Erythroblast (primary cell): Measurements from ENCODE around the gene RGS7BP.

Source experiments
- DNase-seq, 2 experiments: peaks; one replicate each; lab custom pipeline; 2025; lab: John Stamatoyannopoulos, UW
- GATA1 ChIP-seq: IDR thresholded peaks from 2 replicates; pipeline ENCODE4 v1.6.1; 2011; ENCODE audit warnings: low read depth, mild to moderate bottlenecking, control low read depth, low read length, moderate library complexity
- POLR2A ChIP-seq: IDR thresholded peaks from 2 replicates; pipeline ENCODE4 v1.6.1; 2011; ENCODE audit warnings: mild to moderate bottlenecking, low read length

RGS7BP gene

GRCh38 chr5:64592730-64593341 lies 87.0 kb downstream of the RGS7BP start:
- DNase-seq: no peak
- no peak for TF ChIP-seq GATA1
- no peak for TF ChIP-seq POLR2A

- TF ChIP-seq POLR2A (no peak), GATA1 (no peak)
- DNase-seq: no peak
Observed at GRCh38 chr5:64594025-64594424, 88.2 kb downstream of the RGS7BP start.

GRCh38 chr5:64594601-64595000 lies 88.8 kb downstream of the RGS7BP start:
- DNase-seq: no peak
- TF ChIP-seq GATA1: no peak
- no peak for TF ChIP-seq POLR2A

- no peak for DNase-seq
- no peak for TF ChIP-seq POLR2A
- TF ChIP-seq GATA1: no peak
Observed at GRCh38 chr5:64595031-64595855, 89.4 kb downstream of the RGS7BP start.

- TF ChIP-seq POLR2A (no peak), GATA1 (no peak)
- DNase-seq: no peak
Observed at GRCh38 chr5:64599226-64599625, 93.4 kb downstream of the RGS7BP start.

GRCh38 chr5:64603676-64604075 lies 97.9 kb downstream of the RGS7BP start:
- no peak for TF ChIP-seq POLR2A
- TF ChIP-seq GATA1: no peak
- DNase-seq: no peak

- TF ChIP-seq POLR2A: no peak
- no peak for TF ChIP-seq GATA1
Observed at GRCh38 chr5:64606926-64607325, 101.1 kb downstream of the RGS7BP start.

GRCh38 chr5:64612344-64612961 lies 106.6 kb downstream of the RGS7BP start:
- peak; percentile 23 to 36 for DNase-seq

More at GRCh38 chr5:64606926-64607325, 101.1 kb downstream of the RGS7BP start:
- DNase-seq: no peak

GRCh38 chr5:64615895-64616294 lies 110.1 kb downstream of the RGS7BP start:
- TF ChIP-seq POLR2A (no peak), GATA1 (no peak)
- no peak for DNase-seq

More at GRCh38 chr5:64612344-64612961, 106.6 kb downstream of the RGS7BP start:
- TF ChIP-seq GATA1: no peak
- no peak for TF ChIP-seq POLR2A

- TF ChIP-seq POLR2A: no peak
- TF ChIP-seq GATA1: no peak
- no peak for DNase-seq
Observed at GRCh38 chr5:64619609-64620008, 113.8 kb downstream of the RGS7BP start.

- no peak for DNase-seq
- no peak for TF ChIP-seq GATA1
- no peak for TF ChIP-seq POLR2A
Observed at GRCh38 chr5:64622991-64623390, 117.2 kb downstream of the RGS7BP start.

GRCh38 chr5:64625678-64626077 lies 119.9 kb downstream of the RGS7BP start:
- no peak for DNase-seq
- no peak for TF ChIP-seq GATA1
- no peak for TF ChIP-seq POLR2A

GRCh38 chr5:64628901-64629300 lies 123.1 kb downstream of the RGS7BP start:
- TF ChIP-seq GATA1: no peak
- no peak for TF ChIP-seq POLR2A

GRCh38 chr5:64629841-64630240 lies 124.0 kb downstream of the RGS7BP start:
- no peak for DNase-seq
- TF ChIP-seq GATA1 (no peak), POLR2A (no peak)

More at GRCh38 chr5:64628901-64629300, 123.1 kb downstream of the RGS7BP start:
- DNase-seq: no peak
